Glutamatergic neuron (in vitro differentiated cells): ENCODE data around the gene SETX. TPM values are rescaled to one million over a fixed set of nuclear protein-coding genes. Genes with fewer than 3 reads are reported as not detected.

Experiments used
- DNase-seq: peaks from one replicate; pipeline ENCODE4 v3.0.0; 2022
- H3K27ac Mint-ChIP-seq: one replicate; pipeline ENCODE4 v1.8.0; 2020; ENCODE audit warnings: mild to moderate bottlenecking, mixed read lengths, inconsistent platforms; ENCODE audit not compliant: unreplicated experiment
- H3K27me3 Mint-ChIP-seq: one replicate; pipeline ENCODE4 v1.8.0; 2020; ENCODE audit warnings: mild to moderate bottlenecking, moderate library complexity, mixed read lengths, inconsistent platforms; ENCODE audit not compliant: unreplicated experiment
- H3K36me3 Mint-ChIP-seq: one replicate; pipeline ENCODE4 v1.8.0; 2020; ENCODE audit warnings: mild to moderate bottlenecking, mixed read lengths, inconsistent platforms; ENCODE audit not compliant: unreplicated experiment
- H3K4me1 Mint-ChIP-seq: one replicate; pipeline ENCODE4 v1.8.0; 2020; ENCODE audit warnings: mild to moderate bottlenecking, low read depth, mixed read lengths, inconsistent platforms; ENCODE audit not compliant: unreplicated experiment
- H3K4me3 Mint-ChIP-seq: one replicate; pipeline ENCODE4 v1.8.0; 2020; ENCODE audit warnings: mild to moderate bottlenecking, mixed read lengths, inconsistent platforms; ENCODE audit not compliant: unreplicated experiment
- H3K9me3 Mint-ChIP-seq: one replicate; pipeline ENCODE4 v1.8.0; 2020; ENCODE audit warnings: mild to moderate bottlenecking, moderate library complexity, mixed read lengths, inconsistent platforms; ENCODE audit not compliant: unreplicated experiment
- CTCF ChIP-seq: fragments of 200-600 bp; sonication (generic); IDR thresholded peaks from one replicate; pipeline ENCODE4 v1.5.0; 2021; ENCODE audit not compliant: partially characterized antibody, unreplicated experiment
- total RNA-seq: library from RNA; stranded (reverse); fragmentation: NEBNext Ultra II Directional; extraction: Animal tissue kit (Norgen Biotek cat#: 25700); gene quantifications from one replicate; pipeline ENCODE4 v1.2.1, GENCODE V29; 2021; ENCODE audit not compliant: unreplicated experiment

Gene SETX
- total RNA-seq, 1 donor from 2014 or later: 48.4 TPM

- no peak overlapping the region for H3K27ac Mint-ChIP-seq
- no peaks in the 10 kb centered on the region for H3K27me3 Mint-ChIP-seq
- DNase-seq: no peak
- TF ChIP-seq CTCF: no peak
- no peak overlapping the region for H3K4me3 Mint-ChIP-seq
- H3K9me3 Mint-ChIP-seq: no peaks in the 10 kb centered on the region
- no peaks in the 10 kb centered on the region for H3K36me3 Mint-ChIP-seq
- H3K4me1 Mint-ChIP-seq: no peaks in the 10 kb centered on the region
Observed at GRCh38 chr9:132324425-132324824, 30.4 kb downstream of the SETX start.

GRCh38 chr9:132319421-132320110 lies 35.2 kb downstream of the SETX start:
- DNase-seq: no peak
- H3K9me3 Mint-ChIP-seq: no peaks in the 10 kb centered on the region
- TF ChIP-seq CTCF: no peak
- peaks cover 4% of the 10 kb centered on the region for H3K4me1 Mint-ChIP-seq
- no peak overlapping the region for H3K27ac Mint-ChIP-seq
- no peak overlapping the region for H3K4me3 Mint-ChIP-seq
- no peaks in the 10 kb centered on the region for H3K27me3 Mint-ChIP-seq
- H3K36me3 Mint-ChIP-seq: no peaks in the 10 kb centered on the region

GRCh38 chr9:132312873-132313272 lies 41.9 kb downstream of the SETX start:
- no peak overlapping the region for H3K4me3 Mint-ChIP-seq
- H3K27ac Mint-ChIP-seq: no peak overlapping the region
- H3K36me3 Mint-ChIP-seq: peaks cover 10% of the 10 kb centered on the region
- H3K9me3 Mint-ChIP-seq: no peaks in the 10 kb centered on the region
- DNase-seq: no peak
- peak; percentile 12 for TF ChIP-seq CTCF
- H3K4me1 Mint-ChIP-seq: no peaks in the 10 kb centered on the region
- H3K27me3 Mint-ChIP-seq: no peaks in the 10 kb centered on the region

GRCh38 chr9:132312426-132312825 lies 42.4 kb downstream of the SETX start:
- Mint-ChIP-seq H3K27ac (no peak overlapping the region), H3K27me3 (no peaks in the 10 kb centered on the region), H3K36me3 (peaks cover 10% of the 10 kb centered on the region), H3K9me3 (no peaks in the 10 kb centered on the region), H3K4me3 (no peak overlapping the region), H3K4me1 (no peaks in the 10 kb centered on the region)
- no peak for TF ChIP-seq CTCF
- no peak for DNase-seq

GRCh38 chr9:132311978-132312377 lies 42.8 kb downstream of the SETX start:
- no peak for DNase-seq
- Mint-ChIP-seq H3K4me3 (no peak overlapping the region), H3K36me3 (peaks cover 10% of the 10 kb centered on the region), H3K27me3 (no peaks in the 10 kb centered on the region), H3K9me3 (no peaks in the 10 kb centered on the region), H3K27ac (no peak overlapping the region), H3K4me1 (no peaks in the 10 kb centered on the region)
- TF ChIP-seq CTCF: no peak
